Mesendoderm (in vitro differentiated cells): ENCODE measurements around the gene SIRPB2.

ENCODE experiments used
- DNase-seq: peaks from one replicate; pipeline ENCODE4 v3.0.0; 2013
- H2AK5ac ChIP-seq: 2 replicates; pipeline ENCODE4 v1.6.1; 2013; ENCODE audit warnings: low read length, inconsistent platforms
- H2BK120ac ChIP-seq: 2 replicates; pipeline ENCODE4 v1.6.1; 2013; ENCODE audit warnings: low read depth, mild to moderate bottlenecking, low read length, moderate library complexity, mixed read lengths
- H2BK15ac ChIP-seq: replicated peaks from 2 replicates; pipeline ENCODE4 v1.6.1; 2013; ENCODE audit warnings: low read depth, mild to moderate bottlenecking, moderate library complexity
- H2BK5ac ChIP-seq: 2 replicates; pipeline ENCODE4 v1.6.1; 2013; ENCODE audit warnings: low read length, inconsistent platforms
- H3K18ac ChIP-seq: 2 replicates; pipeline ENCODE4 v1.6.1; 2013; ENCODE audit warnings: mild to moderate bottlenecking, low read length, mixed read lengths
- H3K23ac ChIP-seq: one replicate; pipeline ENCODE4 v1.6.1; 2013; ENCODE audit warnings: low read length
- H3K27ac ChIP-seq: 2 replicates; pipeline ENCODE4 v1.5.1; 2013; ENCODE audit warnings: low read depth, mild to moderate bottlenecking, inconsistent platforms, low read length, moderate library complexity
- H3K27me3 ChIP-seq: 2 replicates; pipeline ENCODE4 v1.6.1; 2013; ENCODE audit warnings: low read length, control low read depth, mild to moderate bottlenecking, inconsistent platforms; ENCODE audit not compliant: insufficient read depth, poor library complexity
- H3K36me3 ChIP-seq: 2 replicates; pipeline ENCODE4 v1.6.1; 2013; ENCODE audit warnings: low read length, inconsistent platforms; ENCODE audit not compliant: control insufficient read depth, insufficient read depth
- H3K4ac ChIP-seq: one replicate; pipeline ENCODE4 v1.6.1; 2013; ENCODE audit warnings: low read depth, mild to moderate bottlenecking, low read length, moderate library complexity
- H3K4me1 ChIP-seq: 2 replicates; pipeline ENCODE4 v1.6.1; 2013; ENCODE audit warnings: low read depth, low read length, inconsistent platforms; ENCODE audit not compliant: control insufficient read depth
- H3K4me2 ChIP-seq: 2 replicates; pipeline ENCODE4 v1.6.1; 2013; ENCODE audit warnings: low read length
- H3K4me3 ChIP-seq: 2 replicates; pipeline ENCODE4 v1.5.1; 2013; ENCODE audit warnings: mild to moderate bottlenecking, low read length
- H3K56ac ChIP-seq: one replicate; pipeline ENCODE4 v1.6.1; 2013; ENCODE audit warnings: low read length
- H3K79me1 ChIP-seq: 2 replicates; pipeline ENCODE4 v1.6.1; 2013; ENCODE audit warnings: low read length, inconsistent platforms
- H3K79me2 ChIP-seq: 2 replicates; pipeline ENCODE4 v1.6.1; 2013; ENCODE audit warnings: mild to moderate bottlenecking, low read length; ENCODE audit not compliant: control insufficient read depth, insufficient read depth
- H3K9ac ChIP-seq: 2 replicates; pipeline ENCODE4 v1.6.1; 2013; ENCODE audit warnings: low read length, inconsistent platforms
- H4K5ac ChIP-seq: one replicate; pipeline ENCODE4 v1.6.1; 2013; ENCODE audit warnings: low read length
- H4K8ac ChIP-seq: one replicate; pipeline ENCODE4 v1.6.1; 2013; ENCODE audit warnings: low read depth, mild to moderate bottlenecking, control low read depth, low read length, moderate library complexity
- WGBS: extraction: QIAGEN DNeasy Blood & Tissue Kit; methylation state at CpG from one replicate; pipeline ENCODE4 v1.1.7; 2013; ENCODE audit warnings: low lambda C conversion rate, missing lambda C conversion rate; ENCODE audit not compliant: insufficient coverage; ENCODE audit errors: extremely low coverage; 5-methylcytosine and 5-hydroxymethylcytosine counted together

Gene SIRPB2

GRCh38 chr20:1526310-1526709, 35.1 kb upstream of the SIRPB2 start:
- Histone ChIP-seq H3K23ac (no peak overlapping the region), H3K4me2 (no peak overlapping the region), H2BK5ac (no peak overlapping the region), H3K27ac (no peak overlapping the region), H3K27me3 (no peaks in the 10 kb centered on the region), H3K4me3 (no peak overlapping the region), H3K4me1 (no peaks in the 10 kb centered on the region), H3K36me3 (no peaks in the 10 kb centered on the region), H4K5ac (no peak overlapping the region), H2BK120ac (no peak overlapping the region), H3K18ac (no peak overlapping the region), H4K8ac (no peak overlapping the region), H3K79me2 (no peaks in the 10 kb centered on the region), H2BK15ac (no peak overlapping the region), H3K56ac (no peak overlapping the region), H3K79me1 (no peaks in the 10 kb centered on the region), H3K9ac (no peak overlapping the region), H3K4ac (no peak overlapping the region), H2AK5ac (no peak overlapping the region)
- WGBS, result no CpG with 5 or more reads among the region's 1 CpG
- DNase-seq, result no peak

GRCh38 chr20:1524004-1524403, 32.8 kb upstream of the SIRPB2 start:
- no peak overlapping the region for H3K9ac ChIP-seq
- no peak overlapping the region for H3K23ac ChIP-seq
- no peak overlapping the region for H3K18ac ChIP-seq
- H3K27ac ChIP-seq, result no peak overlapping the region
- no peak overlapping the region for H2BK120ac ChIP-seq
- no peaks in the 10 kb centered on the region for H3K79me2 ChIP-seq
- no peaks in the 10 kb centered on the region for H3K4me1 ChIP-seq
- no peak overlapping the region for H2AK5ac ChIP-seq
- H3K4me2 ChIP-seq, result no peak overlapping the region
- H4K5ac ChIP-seq, result no peak overlapping the region
- no CpG with 5 or more reads among the region's 4 CpGs for WGBS
- no peaks in the 10 kb centered on the region for H3K36me3 ChIP-seq
- H3K56ac ChIP-seq, result no peak overlapping the region
- no peak overlapping the region for H3K4me3 ChIP-seq
- no peak overlapping the region for H2BK15ac ChIP-seq
- no peak overlapping the region for H4K8ac ChIP-seq
- H3K79me1 ChIP-seq, result no peaks in the 10 kb centered on the region
- H3K4ac ChIP-seq, result no peak overlapping the region
- DNase-seq, result no peak
- H3K27me3 ChIP-seq, result no peaks in the 10 kb centered on the region
- H2BK5ac ChIP-seq, result no peak overlapping the region

- no peak overlapping the region for H3K9ac ChIP-seq
- H3K4me1 ChIP-seq, result no peaks in the 10 kb centered on the region
- H3K36me3 ChIP-seq, result no peaks in the 10 kb centered on the region
- no peak overlapping the region for H3K4me2 ChIP-seq
- no peak for DNase-seq
- H2BK120ac ChIP-seq, result no peak overlapping the region
- H3K79me1 ChIP-seq, result no peaks in the 10 kb centered on the region
- H2BK5ac ChIP-seq, result no peak overlapping the region
- H3K23ac ChIP-seq, result no peak overlapping the region
- no peak overlapping the region for H4K8ac ChIP-seq
- no peak overlapping the region for H3K27ac ChIP-seq
- no peak overlapping the region for H2AK5ac ChIP-seq
- no peak overlapping the region for H2BK15ac ChIP-seq
- no peak overlapping the region for H3K4ac ChIP-seq
- H4K5ac ChIP-seq, result no peak overlapping the region
- no peak overlapping the region for H3K56ac ChIP-seq
- WGBS, result no CpG with 5 or more reads among the region's 5 CpGs
- H3K18ac ChIP-seq, result no peak overlapping the region
- H3K79me2 ChIP-seq, result no peaks in the 10 kb centered on the region
- no peak overlapping the region for H3K4me3 ChIP-seq
- H3K27me3 ChIP-seq, result no peaks in the 10 kb centered on the region
Observed at GRCh38 chr20:1517010-1517409, 25.8 kb upstream of the SIRPB2 start.

GRCh38 chr20:1513801-1514200, 22.6 kb upstream of the SIRPB2 start:
- no peak for DNase-seq
- Histone ChIP-seq H3K23ac (peak overlapping the region; percentile 6), H4K5ac (no peak overlapping the region), H3K27ac (no peak overlapping the region), H3K79me1 (no peaks in the 10 kb centered on the region), H3K4me3 (no peak overlapping the region), H3K4ac (no peak overlapping the region), H3K56ac (no peak overlapping the region), H3K27me3 (no peaks in the 10 kb centered on the region), H3K18ac (no peak overlapping the region), H2AK5ac (no peak overlapping the region), H3K4me1 (no peaks in the 10 kb centered on the region), H3K9ac (no peak overlapping the region), H2BK120ac (no peak overlapping the region), H2BK15ac (no peak overlapping the region), H3K79me2 (no peaks in the 10 kb centered on the region), H3K4me2 (no peak overlapping the region), H3K36me3 (no peaks in the 10 kb centered on the region), H4K8ac (no peak overlapping the region), H2BK5ac (no peak overlapping the region)
- no CpG with 5 or more reads among the region's 1 CpG for whole genome bisulfite sequencing

- H3K9ac ChIP-seq, result no peak overlapping the region
- no peak overlapping the region for H3K4me3 ChIP-seq
- H3K4me2 ChIP-seq, result no peak overlapping the region
- H2BK5ac ChIP-seq, result no peak overlapping the region
- H3K4me1 ChIP-seq, result no peaks in the 10 kb centered on the region
- H3K23ac ChIP-seq, result no peak overlapping the region
- H3K36me3 ChIP-seq, result no peaks in the 10 kb centered on the region
- peak; percentile 22 for DNase-seq
- no peak overlapping the region for H4K8ac ChIP-seq
- no peak overlapping the region for H2AK5ac ChIP-seq
- no CpG with 5 or more reads among the region's 9 CpGs for WGBS
- H3K27ac ChIP-seq, result no peak overlapping the region
- no peaks in the 10 kb centered on the region for H3K79me2 ChIP-seq
- H3K79me1 ChIP-seq, result no peaks in the 10 kb centered on the region
- H4K5ac ChIP-seq, result no peak overlapping the region
- H3K18ac ChIP-seq, result no peak overlapping the region
- H3K4ac ChIP-seq, result no peak overlapping the region
- no peak overlapping the region for H2BK120ac ChIP-seq
- H3K27me3 ChIP-seq, result no peaks in the 10 kb centered on the region
- H2BK15ac ChIP-seq, result no peak overlapping the region
- no peak overlapping the region for H3K56ac ChIP-seq
Observed at GRCh38 chr20:1509237-1509636, 18.0 kb upstream of the SIRPB2 start.

GRCh38 chr20:1508574-1508973, 17.4 kb upstream of the SIRPB2 start:
- Histone ChIP-seq H3K79me1 (no peaks in the 10 kb centered on the region), H3K27me3 (no peaks in the 10 kb centered on the region), H4K5ac (no peak overlapping the region), H2BK5ac (no peak overlapping the region), H3K27ac (no peak overlapping the region), H2BK120ac (no peak overlapping the region), H3K4ac (no peak overlapping the region), H3K4me1 (no peaks in the 10 kb centered on the region), H3K79me2 (no peaks in the 10 kb centered on the region), H3K56ac (no peak overlapping the region), H3K4me2 (no peak overlapping the region), H4K8ac (no peak overlapping the region), H2AK5ac (no peak overlapping the region), H3K9ac (no peak overlapping the region), H3K23ac (no peak overlapping the region), H2BK15ac (no peak overlapping the region), H3K36me3 (no peaks in the 10 kb centered on the region), H3K18ac (no peak overlapping the region), H3K4me3 (no peak overlapping the region)
- no peak for DNase-seq
